ENCODE data around the gene NAV3. TPM values are rescaled to one million over a fixed set of nuclear protein-coding genes. Genes with fewer than 3 reads are reported as not detected.

Gene NAV3
- total RNA-seq, 2 experiments from 2014 or later, result not detected

DNA sequence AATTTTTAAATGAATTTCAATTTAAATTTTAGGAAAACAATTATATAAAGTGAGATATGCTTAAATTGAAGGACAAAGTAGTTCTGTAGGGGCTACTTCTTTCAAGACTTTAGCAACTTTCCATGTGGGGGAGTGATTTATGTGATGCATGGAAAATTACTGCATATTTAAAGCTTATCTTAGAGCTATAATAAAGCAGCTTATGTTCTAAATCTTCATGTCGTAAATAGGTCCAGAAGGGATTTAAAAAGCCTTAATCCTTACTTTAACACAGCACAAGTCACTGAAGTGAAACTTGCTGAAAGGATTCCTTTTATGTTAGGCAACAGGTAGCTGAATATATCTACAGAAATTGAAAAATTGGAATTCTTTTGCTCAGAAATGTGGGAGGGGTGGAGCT is 340.4 kb downstream of the NAV3 start:
- H3K27me3 Mint-ChIP-seq, result no peaks in the 10 kb centered on the region
- H3K4me3 Mint-ChIP-seq, result no peak overlapping the region
- no peaks in the 10 kb centered on the region for H3K36me3 Mint-ChIP-seq
- H3K4me1 Mint-ChIP-seq, result no peaks in the 10 kb centered on the region
- DNase-seq (no peak), ATAC-seq (ENCODE audit: low read depth) (no peak)
- peaks cover 3% of the 10 kb centered on the region for H3K9me3 Mint-ChIP-seq
- no peak overlapping the region for H3K27ac Mint-ChIP-seq
- POLR2A ChIA-PET, result no interaction called here

DNA sequence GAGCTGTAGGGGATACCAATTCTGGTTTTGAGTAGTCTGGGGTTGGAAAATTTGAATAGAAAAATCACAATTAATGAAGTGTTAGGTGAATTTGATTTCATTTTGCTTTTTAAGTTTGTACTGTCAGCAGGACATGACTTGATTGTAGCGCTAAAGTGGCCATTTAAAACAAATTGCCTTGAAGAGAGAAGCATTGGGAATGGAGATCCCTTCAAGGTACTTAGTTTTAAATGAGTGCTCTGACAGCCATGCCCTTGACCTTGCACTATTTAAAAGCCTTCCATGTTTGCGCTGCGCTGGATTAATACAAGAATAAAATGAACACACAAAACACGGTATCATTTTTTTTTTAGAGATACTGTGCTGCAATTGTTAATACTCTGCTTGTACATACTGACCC is 345.9 kb downstream of the NAV3 start:
- H3K27me3 Mint-ChIP-seq, result no peaks in the 10 kb centered on the region
- no peak for ATAC-seq (ENCODE audit: low read depth)
- no peak overlapping the region for H3K4me3 Mint-ChIP-seq

DNA sequence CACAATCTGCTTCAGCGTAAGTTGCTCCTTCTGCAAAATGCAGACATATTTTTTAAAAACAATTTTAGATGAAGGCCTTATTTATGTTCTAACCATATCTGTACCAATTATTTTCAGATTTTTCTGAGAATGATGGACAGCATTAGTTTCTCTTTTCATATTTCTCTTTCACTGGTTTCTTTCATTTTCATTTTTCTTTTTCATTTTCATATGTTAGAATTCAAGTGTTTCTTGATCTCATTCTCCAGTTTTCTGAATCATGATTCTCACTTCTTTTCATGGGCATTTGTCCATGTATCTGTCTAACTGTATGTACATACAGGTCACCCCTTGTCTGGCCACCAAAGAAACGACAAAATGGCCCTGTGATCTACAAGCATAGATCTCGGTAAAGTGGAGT is 346.6 kb downstream of the NAV3 start:
- H3K27ac Mint-ChIP-seq, result no peak overlapping the region
- ATAC-seq (ENCODE audit: low read depth) (no peak), DNase-seq (no peak)
- no peaks in the 10 kb centered on the region for H3K4me1 Mint-ChIP-seq
- no peaks in the 10 kb centered on the region for H3K27me3 Mint-ChIP-seq
- H3K36me3 Mint-ChIP-seq, result no peaks in the 10 kb centered on the region
- no peak overlapping the region for H3K4me3 Mint-ChIP-seq
- POLR2A ChIA-PET, result no interaction called here
- no peaks in the 10 kb centered on the region for H3K9me3 Mint-ChIP-seq

More for the DNA sequence above, 345.9 kb downstream of the NAV3 start:
- POLR2A ChIA-PET, result no interaction called here
- no peaks in the 10 kb centered on the region for H3K9me3 Mint-ChIP-seq
- no peaks in the 10 kb centered on the region for H3K36me3 Mint-ChIP-seq
- no peak overlapping the region for H3K27ac Mint-ChIP-seq
- no peaks in the 10 kb centered on the region for H3K4me1 Mint-ChIP-seq
- DNase-seq, result no peak

DNA sequence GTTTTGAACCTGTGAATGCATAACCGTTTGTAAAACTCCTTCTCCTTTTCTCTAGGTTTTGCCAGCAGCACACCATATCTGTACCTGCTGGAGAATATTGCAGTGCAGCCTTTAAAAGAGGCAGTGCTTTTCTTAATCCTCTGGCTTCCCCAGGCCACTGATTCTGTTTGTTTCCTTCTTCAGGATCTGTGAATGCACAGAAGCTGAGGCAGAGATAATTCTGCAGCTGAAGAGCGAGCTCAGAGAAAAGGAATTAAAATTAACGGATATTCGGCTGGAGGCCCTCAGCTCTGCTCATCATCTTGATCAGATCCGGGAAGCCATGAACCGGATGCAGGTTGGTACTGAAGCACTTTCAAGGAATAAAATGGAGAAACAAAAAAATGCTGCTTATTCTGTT is 348.7 kb downstream of the NAV3 start:
- Mint-ChIP-seq H3K9me3 (no peaks in the 10 kb centered on the region), H3K36me3 (no peaks in the 10 kb centered on the region), H3K27me3 (no peaks in the 10 kb centered on the region), H3K4me1 (no peaks in the 10 kb centered on the region), H3K4me3 (no peak overlapping the region), H3K27ac (no peak overlapping the region)
- ATAC-seq (ENCODE audit: low read depth) (no peak), DNase-seq (no peak)
- POLR2A ChIA-PET, result no interaction called here

DNA sequence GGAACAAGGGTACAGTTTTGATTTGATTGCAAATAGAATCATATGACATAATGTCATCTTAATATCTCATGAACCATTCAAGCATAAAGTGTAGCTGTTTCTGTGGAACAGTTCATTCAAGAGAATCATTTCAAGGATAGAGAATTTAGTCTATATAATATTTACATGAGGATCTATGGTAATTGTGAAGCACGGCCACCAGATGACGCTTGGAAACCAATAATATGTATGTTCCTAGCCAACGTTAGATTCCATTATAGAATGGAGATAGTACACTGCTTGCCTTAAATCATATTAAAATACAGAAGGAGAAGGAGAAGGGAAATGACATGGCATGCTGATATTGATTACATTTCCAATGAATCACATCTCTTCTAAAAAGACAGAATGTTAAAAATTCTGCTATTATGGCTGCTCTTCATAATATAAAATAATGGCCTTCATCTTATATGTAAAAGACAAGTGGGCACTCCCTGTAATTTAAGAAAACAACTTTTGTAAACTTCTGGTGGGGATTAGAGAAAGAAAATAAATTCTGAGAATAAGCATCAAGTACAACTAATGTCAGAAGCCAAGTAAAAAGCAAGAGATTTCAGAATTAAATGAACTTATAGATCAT is 351.0 kb downstream of the NAV3 start:
- ATAC-seq (ENCODE audit: low read depth), result no peak
- POLR2A ChIA-PET, result no interaction called here

DNA sequence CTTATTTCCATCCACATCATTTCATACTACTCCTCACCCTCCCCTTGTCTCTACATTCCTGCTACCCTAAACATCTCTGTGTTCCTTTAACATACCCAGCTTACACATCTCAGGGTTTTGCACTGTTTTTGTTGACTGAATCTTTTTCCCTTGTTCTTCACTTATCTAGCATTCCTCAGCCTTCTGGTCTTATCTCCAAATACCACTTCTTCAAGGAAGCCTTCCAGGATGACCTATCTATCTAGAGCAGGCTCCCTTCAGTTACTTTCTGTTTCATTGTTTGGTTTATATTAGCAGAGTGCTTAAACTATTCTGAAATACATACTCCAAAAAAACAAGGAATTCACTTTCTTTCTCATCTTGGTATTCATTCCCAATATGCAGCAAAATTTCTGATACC is 353.1 kb downstream of the NAV3 start:
- no peaks in the 10 kb centered on the region for H3K9me3 Mint-ChIP-seq
- H3K4me3 Mint-ChIP-seq, result no peak overlapping the region
- H3K27ac Mint-ChIP-seq, result no peak overlapping the region
- no peaks in the 10 kb centered on the region for H3K36me3 Mint-ChIP-seq
- POLR2A ChIA-PET, result no interaction called here
- no peaks in the 10 kb centered on the region for H3K4me1 Mint-ChIP-seq
- H3K27me3 Mint-ChIP-seq, result no peaks in the 10 kb centered on the region
- ATAC-seq (ENCODE audit: low read depth), result no peak
- DNase-seq, result no peak

More for the DNA sequence above, 351.0 kb downstream of the NAV3 start:
- H3K27me3 Mint-ChIP-seq, result no peaks in the 10 kb centered on the region
- H3K9me3 Mint-ChIP-seq, result no peaks in the 10 kb centered on the region
- H3K36me3 Mint-ChIP-seq, result no peaks in the 10 kb centered on the region
- no peak overlapping the region for H3K27ac Mint-ChIP-seq
- no peak overlapping the region for H3K4me3 Mint-ChIP-seq
- no peak for DNase-seq
- no peaks in the 10 kb centered on the region for H3K4me1 Mint-ChIP-seq

DNA sequence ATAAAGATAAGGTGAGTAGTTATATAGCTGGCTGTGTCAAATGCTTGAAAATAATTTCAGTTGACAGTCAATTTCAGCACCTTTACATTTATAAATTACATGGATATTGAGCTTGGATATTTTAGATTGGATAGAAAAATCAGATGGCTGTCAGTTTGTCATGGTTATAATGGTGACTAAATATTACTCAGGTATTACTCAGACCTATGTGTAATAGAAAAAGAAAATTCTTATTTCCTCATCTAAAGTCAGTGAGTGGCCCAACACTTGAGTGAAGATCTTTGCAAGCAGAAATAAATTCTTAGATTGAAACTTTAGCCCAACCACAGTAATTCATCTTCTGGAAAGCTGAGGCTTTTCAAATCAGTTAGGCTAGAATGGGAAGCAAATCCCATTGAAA is 354.4 kb downstream of the NAV3 start:
- no peaks in the 10 kb centered on the region for H3K36me3 Mint-ChIP-seq
- no peaks in the 10 kb centered on the region for H3K27me3 Mint-ChIP-seq
- POLR2A ChIA-PET, result no interaction called here
- no peak for DNase-seq
- H3K4me3 Mint-ChIP-seq, result no peak overlapping the region
- ATAC-seq (ENCODE audit: low read depth), result no peak
- H3K27ac Mint-ChIP-seq, result no peak overlapping the region
- H3K9me3 Mint-ChIP-seq, result no peaks in the 10 kb centered on the region
- no peaks in the 10 kb centered on the region for H3K4me1 Mint-ChIP-seq

DNA sequence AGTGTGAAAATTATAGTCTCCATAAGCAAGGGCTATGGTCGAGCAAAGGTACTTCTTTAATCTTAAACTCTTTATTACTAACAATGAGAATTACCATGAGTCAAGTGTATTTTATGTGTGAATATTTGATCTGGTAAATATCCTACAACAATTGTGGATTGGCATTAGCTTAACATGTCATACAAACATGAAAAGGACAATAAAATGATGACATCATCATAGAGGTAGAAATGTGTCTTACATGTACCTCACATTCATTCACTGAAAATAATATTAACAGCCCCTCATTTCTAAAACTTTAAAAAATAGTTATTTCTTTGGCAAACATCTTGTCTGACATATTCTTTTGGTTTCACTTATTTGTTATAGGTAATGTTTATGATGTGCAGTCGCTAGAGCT is 355.0 kb downstream of the NAV3 start:
- Mint-ChIP-seq H3K27ac (no peak overlapping the region), H3K4me1 (no peaks in the 10 kb centered on the region), H3K36me3 (no peaks in the 10 kb centered on the region), H3K4me3 (no peak overlapping the region), H3K27me3 (no peaks in the 10 kb centered on the region), H3K9me3 (no peaks in the 10 kb centered on the region)
- DNase-seq, result no peak
- ATAC-seq (ENCODE audit: low read depth), result no peak
- POLR2A ChIA-PET, result no interaction called here

DNA sequence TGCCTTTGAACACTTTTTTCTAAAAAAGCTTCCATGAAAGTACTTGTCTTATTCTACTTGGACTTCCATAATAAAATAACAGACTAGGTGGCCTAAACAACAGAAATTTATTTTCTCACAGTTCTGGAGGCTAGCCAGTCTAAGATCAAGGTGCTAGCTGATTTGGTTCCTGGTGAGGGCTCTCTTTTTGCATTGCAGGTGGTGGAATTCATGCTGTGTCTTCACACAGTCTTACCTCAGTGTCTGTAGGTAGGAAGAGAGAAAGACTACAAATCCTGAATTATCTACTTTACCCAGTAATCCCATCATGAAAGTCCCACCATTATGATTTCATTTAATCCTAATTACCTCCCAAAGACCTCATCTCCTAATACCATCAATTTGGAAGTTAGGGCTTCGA is 356.0 kb downstream of the NAV3 start:
- H3K27ac Mint-ChIP-seq, result no peak overlapping the region
- H3K27me3 Mint-ChIP-seq, result no peaks in the 10 kb centered on the region
- POLR2A ChIA-PET, result no interaction called here
- DNase-seq (no peak), ATAC-seq (ENCODE audit: low read depth) (no peak)
- no peaks in the 10 kb centered on the region for H3K36me3 Mint-ChIP-seq
- H3K4me1 Mint-ChIP-seq, result no peaks in the 10 kb centered on the region
- no peaks in the 10 kb centered on the region for H3K9me3 Mint-ChIP-seq
- H3K4me3 Mint-ChIP-seq, result no peak overlapping the region

DNA sequence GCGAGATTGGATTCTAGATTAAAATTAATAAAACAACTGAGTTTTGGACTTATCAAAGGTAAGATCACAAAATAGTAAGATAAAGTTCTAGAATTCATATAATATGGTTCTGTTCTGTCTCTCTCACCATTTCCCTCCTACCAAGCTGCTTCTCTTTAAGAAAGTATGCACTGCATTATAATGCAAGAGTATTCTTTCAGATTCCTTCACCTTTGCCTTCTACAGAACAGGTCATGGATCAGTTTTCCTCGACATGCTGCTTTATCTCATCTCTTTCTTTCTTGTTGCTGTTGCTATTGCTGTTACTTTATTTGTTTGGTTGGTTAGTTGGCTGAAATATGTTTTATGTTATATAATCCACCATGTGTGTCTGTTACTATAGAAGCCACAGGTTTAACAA is 357.0 kb downstream of the NAV3 start:
- Mint-ChIP-seq H3K27me3 (no peaks in the 10 kb centered on the region), H3K9me3 (no peaks in the 10 kb centered on the region), H3K36me3 (no peaks in the 10 kb centered on the region), H3K4me3 (no peak overlapping the region), H3K27ac (no peak overlapping the region), H3K4me1 (no peaks in the 10 kb centered on the region)
- no peak for DNase-seq
- POLR2A ChIA-PET, result no interaction called here
- no peak for ATAC-seq (ENCODE audit: low read depth)

DNA sequence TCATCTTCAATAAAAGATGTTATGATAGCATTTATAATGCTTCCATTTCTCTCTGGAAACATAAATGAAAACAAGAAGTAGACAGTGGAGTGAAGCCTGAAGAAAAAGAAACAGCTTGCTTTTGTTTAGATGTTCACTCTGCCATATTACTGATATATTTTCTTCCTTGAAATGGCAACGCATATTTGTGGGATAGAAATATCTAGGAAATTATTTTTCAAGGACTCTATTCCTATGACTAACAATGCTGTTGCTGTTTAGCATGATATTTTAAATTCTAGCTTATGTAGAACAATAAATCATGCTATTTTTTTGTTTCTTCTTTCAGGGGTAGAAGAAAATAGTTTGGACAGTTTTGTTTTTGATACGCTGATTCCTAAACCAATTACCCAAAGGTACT is 359.0 kb downstream of the NAV3 start:
- Mint-ChIP-seq H3K4me3 (no peak overlapping the region), H3K27ac (no peak overlapping the region), H3K4me1 (no peaks in the 10 kb centered on the region), H3K27me3 (no peaks in the 10 kb centered on the region), H3K36me3 (no peaks in the 10 kb centered on the region), H3K9me3 (no peaks in the 10 kb centered on the region)
- ATAC-seq (ENCODE audit: low read depth), result no peak
- DNase-seq, result no peak
- POLR2A ChIA-PET, result no interaction called here

DNA sequence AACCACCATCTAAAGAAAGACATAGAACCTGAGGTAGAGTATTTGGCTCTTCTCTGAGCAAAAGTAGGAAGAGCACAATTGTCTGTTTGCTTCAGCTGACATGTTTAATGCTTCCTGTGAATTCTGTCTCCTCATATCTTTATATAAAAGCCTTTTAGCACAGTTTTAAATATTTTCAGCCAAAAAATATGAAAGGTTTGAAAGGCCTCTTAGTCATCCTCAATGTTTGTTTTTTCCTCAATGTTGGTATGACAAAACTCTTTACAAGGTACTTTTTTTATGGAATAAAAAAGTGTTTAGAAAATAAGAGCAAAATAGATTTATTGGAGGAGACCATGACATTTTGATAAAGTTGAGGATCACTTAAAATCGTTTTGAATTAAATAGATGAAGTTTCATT is 360.9 kb downstream of the NAV3 start:
- no peak for DNase-seq
- POLR2A ChIA-PET, result no interaction called here
- H3K9me3 Mint-ChIP-seq, result no peaks in the 10 kb centered on the region
- H3K4me3 Mint-ChIP-seq, result no peak overlapping the region
- no peaks in the 10 kb centered on the region for H3K4me1 Mint-ChIP-seq
- H3K27me3 Mint-ChIP-seq, result no peaks in the 10 kb centered on the region
- ATAC-seq (ENCODE audit: low read depth), result no peak
- no peak overlapping the region for H3K27ac Mint-ChIP-seq
- no peaks in the 10 kb centered on the region for H3K36me3 Mint-ChIP-seq

DNA sequence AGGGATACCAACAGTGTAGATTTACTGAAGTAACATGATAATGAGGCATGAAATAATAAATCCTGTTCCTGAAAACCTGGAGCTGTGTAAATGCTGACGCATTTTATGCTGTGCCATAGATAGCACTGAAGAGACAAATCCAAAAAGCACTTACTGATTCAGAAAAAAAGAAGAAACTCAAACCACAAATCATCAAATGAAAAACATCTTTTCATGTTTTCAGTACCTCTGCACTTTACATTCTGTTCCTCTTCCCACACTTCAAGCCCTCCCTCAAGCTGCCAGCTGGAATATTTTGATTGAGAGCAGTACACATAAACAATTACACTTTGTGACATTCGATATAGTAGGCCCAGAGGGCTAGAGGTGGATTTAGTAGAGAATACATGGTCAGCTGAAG is 362.3 kb downstream of the NAV3 start:
- DNase-seq (no peak), ATAC-seq (ENCODE audit: low read depth) (no peak)
- H3K4me3 Mint-ChIP-seq, result no peak overlapping the region
- no peaks in the 10 kb centered on the region for H3K36me3 Mint-ChIP-seq
- no peak overlapping the region for H3K27ac Mint-ChIP-seq
- POLR2A ChIA-PET, result no interaction called here
- no peaks in the 10 kb centered on the region for H3K4me1 Mint-ChIP-seq
- H3K27me3 Mint-ChIP-seq, result no peaks in the 10 kb centered on the region
- H3K9me3 Mint-ChIP-seq, result no peaks in the 10 kb centered on the region

DNA sequence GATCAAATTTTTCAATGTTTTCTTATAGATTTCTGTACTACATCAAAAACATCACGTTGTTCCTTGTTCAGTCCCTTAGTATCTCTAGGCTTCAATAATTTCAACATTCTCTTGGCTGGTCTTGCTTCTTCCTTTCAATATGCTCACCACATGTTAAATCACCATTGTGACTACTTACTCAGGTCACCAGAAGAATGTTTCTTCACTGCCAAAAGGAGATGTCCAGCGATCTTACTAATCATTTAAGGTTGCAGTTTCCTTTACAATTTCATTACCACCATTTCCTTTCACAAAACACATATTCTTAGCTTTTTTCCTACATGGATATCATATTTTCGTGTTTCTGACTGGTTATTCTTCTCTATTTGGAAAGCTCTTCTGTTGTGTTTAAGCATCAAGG is 363.8 kb downstream of the NAV3 start:
- H3K9me3 Mint-ChIP-seq, result no peaks in the 10 kb centered on the region
- H3K4me3 Mint-ChIP-seq, result no peak overlapping the region
- ATAC-seq (ENCODE audit: low read depth), result no peak
- no peaks in the 10 kb centered on the region for H3K4me1 Mint-ChIP-seq
- H3K27me3 Mint-ChIP-seq, result no peaks in the 10 kb centered on the region
- no peaks in the 10 kb centered on the region for H3K36me3 Mint-ChIP-seq
- H3K27ac Mint-ChIP-seq, result no peak overlapping the region
- no peak for DNase-seq
- POLR2A ChIA-PET, result no interaction called here

DNA sequence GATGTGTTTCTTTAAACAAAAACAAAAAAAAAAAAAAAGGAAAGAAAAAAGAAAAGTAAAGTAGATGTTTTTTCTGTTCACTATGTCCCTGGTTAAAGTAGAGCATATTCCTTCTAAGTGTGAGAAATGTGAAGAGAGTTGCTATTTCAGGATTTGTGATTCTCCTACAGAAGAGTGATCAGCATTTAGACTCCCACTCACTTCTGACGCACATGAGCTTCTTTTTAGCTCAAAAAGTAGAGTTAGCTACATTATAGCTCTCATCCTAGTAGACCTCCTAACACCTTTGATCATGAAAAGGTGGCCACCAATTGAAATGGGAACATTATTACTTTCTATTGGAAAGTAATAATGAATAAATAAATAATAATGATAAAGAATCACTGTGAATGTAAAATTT is 368.2 kb downstream of the NAV3 start:
- DNase-seq (no peak), ATAC-seq (ENCODE audit: low read depth) (no peak)
- H3K4me3 Mint-ChIP-seq, result no peak overlapping the region
- POLR2A ChIA-PET, result no interaction called here
- H3K9me3 Mint-ChIP-seq, result no peaks in the 10 kb centered on the region
- H3K4me1 Mint-ChIP-seq, result no peaks in the 10 kb centered on the region
- no peak overlapping the region for H3K27ac Mint-ChIP-seq
- no peaks in the 10 kb centered on the region for H3K36me3 Mint-ChIP-seq
- H3K27me3 Mint-ChIP-seq, result no peaks in the 10 kb centered on the region
